DOHH2 (cell line): ENCODE measurements around the gene PLET1.

Experiments
- H3F3A ChIP-seq: fragments of 200-600 bp; sonication (generic), shearing (Covaris generic); 2 replicates; pipeline ENCODE4 v1.6.0; 2016; ENCODE audit warnings: antibody characterized with exemption, mild to moderate bottlenecking; ENCODE audit not compliant: control insufficient read depth, insufficient read depth
- H3K27ac ChIP-seq: fragments of 200-600 bp; sonication (generic); 2 replicates; pipeline ENCODE4 v1.5.1; 2014; ENCODE audit warnings: low read depth, mild to moderate bottlenecking, low read length, moderate library complexity
- H3K27me3 ChIP-seq: fragments of 200-600 bp; sonication (generic); 2 replicates; pipeline ENCODE4 v1.6.1; 2014; ENCODE audit warnings: mild to moderate bottlenecking, low read length, mixed read lengths; ENCODE audit not compliant: control insufficient read depth
- H3K36me3 ChIP-seq: fragments of 200-600 bp; sonication (generic); 2 replicates; pipeline ENCODE4 v1.6.1; 2014; ENCODE audit warnings: mild to moderate bottlenecking, low read length, moderate library complexity, mixed read lengths; ENCODE audit not compliant: control insufficient read depth
- H3K4me1 ChIP-seq: fragments of 200-600 bp; sonication (generic); 2 replicates; pipeline ENCODE4 v1.6.1; 2014; ENCODE audit warnings: mild to moderate bottlenecking, low read length, mixed read lengths; ENCODE audit not compliant: control insufficient read depth
- H3K4me2 ChIP-seq: fragments of 200-600 bp; sonication (generic); 2 replicates; pipeline ENCODE4 v1.6.0; 2014; ENCODE audit warnings: mild to moderate bottlenecking, low read length, moderate library complexity
- H3K4me3 ChIP-seq: fragments of 200-600 bp; sonication (generic); 2 replicates; pipeline ENCODE4 v1.5.1; 2014; ENCODE audit warnings: mild to moderate bottlenecking, low read length, mixed read lengths
- H3K79me2 ChIP-seq: fragments of 200-600 bp; sonication (generic); 2 replicates; pipeline ENCODE4 v1.6.1; 2014; ENCODE audit warnings: mild to moderate bottlenecking, low read length, mixed read lengths; ENCODE audit not compliant: control insufficient read depth
- H3K9me2 ChIP-seq: fragments of 200-600 bp; sonication (generic); replicated peaks from 2 replicates; pipeline ENCODE4 v1.6.1; 2014; ENCODE audit warnings: mild to moderate bottlenecking, low read length, mixed read lengths; ENCODE audit not compliant: control insufficient read depth
- H3K9me3 ChIP-seq: fragments of 200-600 bp; sonication (generic); 2 replicates; pipeline ENCODE4 v1.6.1; 2014; ENCODE audit warnings: antibody characterized with exemption, low read length, mixed read lengths; ENCODE audit not compliant: control insufficient read depth, insufficient read depth
- H4K20me1 ChIP-seq: fragments of 200-600 bp; sonication (generic); 2 replicates; pipeline ENCODE4 v1.6.0; 2014; ENCODE audit warnings: low read depth, mild to moderate bottlenecking, antibody characterized with exemption, low read length, moderate library complexity; ENCODE audit not compliant: control insufficient read depth, insufficient read depth
- CTCF ChIP-seq: fragments of 200-600 bp; sonication (generic); IDR thresholded peaks from one replicate; pipeline ENCODE4 v1.5.1; 2014; ENCODE audit warnings: antibody characterized with exemption, mild to moderate bottlenecking, low read depth, low read length; ENCODE audit not compliant: poor library complexity, severe bottlenecking
- EZH2phosphoT487 ChIP-seq: fragments of 200-600 bp; sonication (generic); IDR thresholded peaks from 2 replicates; pipeline ENCODE4 v1.6.1; 2017; ENCODE audit warnings: borderline replicate concordance, mild to moderate bottlenecking, antibody characterized with exemption, low read length, moderate library complexity, mixed read lengths

Gene PLET1

GRCh38 chr11:112277941-112278340, 17.3 kb upstream of the PLET1 start:
- Histone ChIP-seq H3F3A (no peaks in the 10 kb centered on the region), H3K9me2 (no peaks in the 10 kb centered on the region), H3K36me3 (no peaks in the 10 kb centered on the region), H3K4me1 (peaks cover 34% of the 10 kb centered on the region), H3K27me3 (peaks cover 14% of the 10 kb centered on the region; the same call in 1 of the 2 replicates), H3K4me3 (no peak overlapping the region), H4K20me1 (no peaks in the 10 kb centered on the region), H3K9me3 (no peaks in the 10 kb centered on the region), H3K27ac (no peak overlapping the region), H3K79me2 (no peaks in the 10 kb centered on the region), H3K4me2 (no peak overlapping the region)
- TF ChIP-seq EZH2phosphoT487 (no peak), CTCF (no peak)

GRCh38 chr11:112277029-112277428, 16.4 kb upstream of the PLET1 start:
- no peak overlapping the region for H3K4me2 ChIP-seq
- H3K4me1 ChIP-seq, result peaks cover 34% of the 10 kb centered on the region

GRCh38 chr11:112274007-112274783, 13.5 kb upstream of the PLET1 start:
- TF ChIP-seq CTCF (no peak), EZH2phosphoT487 (no peak)
- Histone ChIP-seq H3K27me3 (no peaks in the 10 kb centered on the region), H4K20me1 (no peaks in the 10 kb centered on the region), H3K4me1 (peaks cover 29% of the 10 kb centered on the region), H3K27ac (no peak overlapping the region), H3K36me3 (no peaks in the 10 kb centered on the region), H3F3A (no peaks in the 10 kb centered on the region), H3K79me2 (no peaks in the 10 kb centered on the region), H3K9me3 (no peaks in the 10 kb centered on the region), H3K4me2 (no peak overlapping the region), H3K9me2 (no peaks in the 10 kb centered on the region), H3K4me3 (no peak overlapping the region)

More at GRCh38 chr11:112277029-112277428, 16.4 kb upstream of the PLET1 start:
- H3K79me2 ChIP-seq, result no peaks in the 10 kb centered on the region
- no peaks in the 10 kb centered on the region for H3K9me3 ChIP-seq
- TF ChIP-seq EZH2phosphoT487 (no peak), CTCF (no peak)
- no peak overlapping the region for H3K27ac ChIP-seq
- 0 out of 2 replicates have a peak, but pooled peaks cover 9% of the 10 kb centered on the region for H3K27me3 ChIP-seq
- no peaks in the 10 kb centered on the region for H4K20me1 ChIP-seq
- H3K4me3 ChIP-seq, result no peak overlapping the region
- H3K36me3 ChIP-seq, result no peaks in the 10 kb centered on the region
- H3F3A ChIP-seq, result no peaks in the 10 kb centered on the region
- H3K9me2 ChIP-seq, result no peaks in the 10 kb centered on the region
